Measurements from ENCODE around the gene TLE4.

The TLE4 gene

GRCh38 chr9:79688363-79688762, 116.6 kb downstream of the TLE4 start:
- Histone ChIP-seq H3K36me3 (ENCODE audit: control insufficient read depth in 4 of 4, insufficient read depth in 4 of 4, low read length in 3 of 4) (peaks cover 0 to 5% (median 0%) of the 10 kb centered on the region in 4 experiments), H3K27ac (ENCODE audit: insufficient read depth in 1 of 2, low read depth in 1 of 2, low read length in 2 of 2, poor library complexity in 1 of 2, severe bottlenecking in 2 of 2) (no peak overlapping the region), H3K27me3 (replicated peaks in 2 of 5; ENCODE audit: control insufficient read depth in 4 of 5, insufficient read depth in 5 of 5, low read length in 4 of 5) (no peaks in the 10 kb centered on the region), H3K4me1 (ENCODE audit: control extremely low read depth in 1 of 4, control insufficient read depth in 4 of 4, insufficient read depth in 4 of 4, low read length in 3 of 4) (peaks cover 5 to 28% (median 17%) of the 10 kb centered on the region in 4 experiments), H3K4me3 (ENCODE audit: control insufficient read depth in 1 of 7, extremely low read depth in 1 of 7, insufficient read depth in 4 of 7, low read depth in 2 of 7, low read length in 6 of 7) (no peak overlapping the region), H3K9me3 (ENCODE audit: control extremely low read depth in 1 of 5, control insufficient read depth in 4 of 5, insufficient read depth in 2 of 5, low read depth in 1 of 5, low read length in 4 of 5) (peaks cover 0 to 2% (median 0%) of the 10 kb centered on the region in 5 experiments)
- no CpG with 5 or more reads among the region's 4 CpGs for WGBS (ENCODE audit: insufficient coverage)
- no peak for DNase-seq
- CTCF ChIA-PET = interaction anchor here (1.2 kb wide), 1 partner anchor 12 kb away, joined by 3 read pairs; no protein-coding TSS in a partner anchor
- POLR2A ChIA-PET = no interaction called here

- POLR2A ChIA-PET = no interaction called here
- H3K36me3 ChIP-seq (ENCODE audit: control insufficient read depth in 4 of 4, insufficient read depth in 4 of 4, low read length in 3 of 4) = peaks cover 0 to 5% (median 0%) of the 10 kb centered on the region in 4 experiments
- no peak overlapping the region for H3K27ac ChIP-seq (ENCODE audit: insufficient read depth in 1 of 2, low read depth in 1 of 2, low read length in 2 of 2, poor library complexity in 1 of 2, severe bottlenecking in 2 of 2)
- H3K9me3 ChIP-seq (ENCODE audit: control extremely low read depth in 1 of 5, control insufficient read depth in 4 of 5, insufficient read depth in 2 of 5, low read depth in 1 of 5, low read length in 4 of 5) = peaks cover 0 to 2% (median 0%) of the 10 kb centered on the region in 5 experiments
- no peaks in the 10 kb centered on the region for H3K27me3 ChIP-seq (replicated peaks in 2 of 5; ENCODE audit: control insufficient read depth in 4 of 5, insufficient read depth in 5 of 5, low read length in 4 of 5)
- no peak for DNase-seq
- 89% methylated on average over 3 of the region's 4 CpGs for WGBS (ENCODE audit: insufficient coverage)
- no peak overlapping the region for H3K4me3 ChIP-seq (ENCODE audit: control insufficient read depth in 1 of 7, extremely low read depth in 1 of 7, insufficient read depth in 4 of 7, low read depth in 2 of 7, low read length in 6 of 7)
- peaks cover 5 to 28% (median 17%) of the 10 kb centered on the region in 4 experiments for H3K4me1 ChIP-seq (ENCODE audit: control extremely low read depth in 1 of 4, control insufficient read depth in 4 of 4, insufficient read depth in 4 of 4, low read length in 3 of 4)
- CTCF ChIA-PET = interaction anchor here (0.6 kb wide), 1 partner anchor 64 kb away, joined by 3 read pairs; no protein-coding TSS in a partner anchor
Measured at GRCh38 chr9:79689576-79689975, 117.8 kb downstream of the TLE4 start.

GRCh38 chr9:79691496-79691895, 119.7 kb downstream of the TLE4 start:
- no peak for DNase-seq
- 100% methylated on average over 3 of the region's 5 CpGs for WGBS (ENCODE audit: insufficient coverage)

GRCh38 chr9:79692857-79693571, 121.2 kb downstream of the TLE4 start:
- no peak for DNase-seq
- peaks cover 0 to 3% (median 0%) of the 10 kb centered on the region in 4 experiments for H3K36me3 ChIP-seq (ENCODE audit: control insufficient read depth in 4 of 4, insufficient read depth in 4 of 4, low read length in 3 of 4)
- H3K27ac ChIP-seq (ENCODE audit: insufficient read depth in 1 of 2, low read depth in 1 of 2, low read length in 2 of 2, poor library complexity in 1 of 2, severe bottlenecking in 2 of 2) = no peak overlapping the region
- 100% methylated on average over 3 of the region's 7 CpGs for WGBS (ENCODE audit: insufficient coverage)
- H3K4me1 ChIP-seq (ENCODE audit: control extremely low read depth in 1 of 4, control insufficient read depth in 4 of 4, insufficient read depth in 4 of 4, low read length in 3 of 4) = peaks cover 0 to 15% (median 8%) of the 10 kb centered on the region in 4 experiments
- CTCF ChIA-PET = no interaction called here
- no peak overlapping the region for H3K4me3 ChIP-seq (ENCODE audit: control insufficient read depth in 1 of 7, extremely low read depth in 1 of 7, insufficient read depth in 4 of 7, low read depth in 2 of 7, low read length in 6 of 7)
- H3K9me3 ChIP-seq (ENCODE audit: control extremely low read depth in 1 of 5, control insufficient read depth in 4 of 5, insufficient read depth in 2 of 5, low read depth in 1 of 5, low read length in 4 of 5) = no peaks in the 10 kb centered on the region
- H3K27me3 ChIP-seq (replicated peaks in 2 of 5; ENCODE audit: control insufficient read depth in 4 of 5, insufficient read depth in 5 of 5, low read length in 4 of 5) = no peaks in the 10 kb centered on the region
- POLR2A ChIA-PET = no interaction called here

More at GRCh38 chr9:79691496-79691895, 119.7 kb downstream of the TLE4 start:
- POLR2A ChIA-PET = no interaction called here
- Histone ChIP-seq H3K4me1 (ENCODE audit: control extremely low read depth in 1 of 4, control insufficient read depth in 4 of 4, insufficient read depth in 4 of 4, low read length in 3 of 4) (peaks cover 5 to 30% (median 20%) of the 10 kb centered on the region in 4 experiments), H3K36me3 (ENCODE audit: control insufficient read depth in 4 of 4, insufficient read depth in 4 of 4, low read length in 3 of 4) (peaks cover 0 to 5% (median 0%) of the 10 kb centered on the region in 4 experiments), H3K4me3 (ENCODE audit: control insufficient read depth in 1 of 7, extremely low read depth in 1 of 7, insufficient read depth in 4 of 7, low read depth in 2 of 7, low read length in 6 of 7) (no peak overlapping the region), H3K27me3 (replicated peaks in 2 of 5; ENCODE audit: control insufficient read depth in 4 of 5, insufficient read depth in 5 of 5, low read length in 4 of 5) (no peaks in the 10 kb centered on the region), H3K27ac (ENCODE audit: insufficient read depth in 1 of 2, low read depth in 1 of 2, low read length in 2 of 2, poor library complexity in 1 of 2, severe bottlenecking in 2 of 2) (no peak overlapping the region), H3K9me3 (ENCODE audit: control extremely low read depth in 1 of 5, control insufficient read depth in 4 of 5, insufficient read depth in 2 of 5, low read depth in 1 of 5, low read length in 4 of 5) (peaks cover 0 to 2% (median 0%) of the 10 kb centered on the region in 5 experiments)
- CTCF ChIA-PET = no interaction called here

- Histone ChIP-seq H3K4me3 (ENCODE audit: control insufficient read depth in 1 of 7, extremely low read depth in 1 of 7, insufficient read depth in 4 of 7, low read depth in 2 of 7, low read length in 6 of 7) (no peak overlapping the region), H3K27ac (ENCODE audit: insufficient read depth in 1 of 2, low read depth in 1 of 2, low read length in 2 of 2, poor library complexity in 1 of 2, severe bottlenecking in 2 of 2) (no peak overlapping the region), H3K4me1 (ENCODE audit: control extremely low read depth in 1 of 4, control insufficient read depth in 4 of 4, insufficient read depth in 4 of 4, low read length in 3 of 4) (peaks cover 0 to 13% (median 7%) of the 10 kb centered on the region in 4 experiments), H3K27me3 (replicated peaks in 2 of 5; ENCODE audit: control insufficient read depth in 4 of 5, insufficient read depth in 5 of 5, low read length in 4 of 5) (no peaks in the 10 kb centered on the region), H3K36me3 (ENCODE audit: control insufficient read depth in 4 of 4, insufficient read depth in 4 of 4, low read length in 3 of 4) (peaks cover 0 to 3% (median 0%) of the 10 kb centered on the region in 4 experiments), H3K9me3 (ENCODE audit: control extremely low read depth in 1 of 5, control insufficient read depth in 4 of 5, insufficient read depth in 2 of 5, low read depth in 1 of 5, low read length in 4 of 5) (no peaks in the 10 kb centered on the region)
- ChIA-PET CTCF (no interaction called here), POLR2A (no interaction called here)
- no peak for DNase-seq
- 100% methylated on average over 2 of the region's 5 CpGs for WGBS (ENCODE audit: insufficient coverage)
Measured at GRCh38 chr9:79693750-79694149, 122.0 kb downstream of the TLE4 start.

GRCh38 chr9:79694208-79694607, 122.4 kb downstream of the TLE4 start:
- no peak overlapping the region for H3K4me3 ChIP-seq (ENCODE audit: control insufficient read depth in 1 of 7, extremely low read depth in 1 of 7, insufficient read depth in 4 of 7, low read depth in 2 of 7, low read length in 6 of 7)
- no peaks in the 10 kb centered on the region for H3K27me3 ChIP-seq (replicated peaks in 2 of 5; ENCODE audit: control insufficient read depth in 4 of 5, insufficient read depth in 5 of 5, low read length in 4 of 5)
- peaks cover 0 to 3% (median 0%) of the 10 kb centered on the region in 4 experiments for H3K36me3 ChIP-seq (ENCODE audit: control insufficient read depth in 4 of 4, insufficient read depth in 4 of 4, low read length in 3 of 4)
- ChIA-PET POLR2A (no interaction called here), CTCF (interaction anchor here (1.6 kb wide), 1 partner anchor 10 kb away, joined by 4 read pairs; no protein-coding TSS in a partner anchor)
- H3K4me1 ChIP-seq (ENCODE audit: control extremely low read depth in 1 of 4, control insufficient read depth in 4 of 4, insufficient read depth in 4 of 4, low read length in 3 of 4) = peaks cover 0 to 8% (median 5%) of the 10 kb centered on the region in 4 experiments
- DNase-seq = no peak
- WGBS (ENCODE audit: insufficient coverage) = no CpG with 5 or more reads among the region's 2 CpGs
- no peaks in the 10 kb centered on the region for H3K9me3 ChIP-seq (ENCODE audit: control extremely low read depth in 1 of 5, control insufficient read depth in 4 of 5, insufficient read depth in 2 of 5, low read depth in 1 of 5, low read length in 4 of 5)
- H3K27ac ChIP-seq (ENCODE audit: insufficient read depth in 1 of 2, low read depth in 1 of 2, low read length in 2 of 2, poor library complexity in 1 of 2, severe bottlenecking in 2 of 2) = no peak overlapping the region

- H3K4me1 ChIP-seq (ENCODE audit: control extremely low read depth in 1 of 4, control insufficient read depth in 4 of 4, insufficient read depth in 4 of 4, low read length in 3 of 4) = peaks cover 0 to 7% (median 2%) of the 10 kb centered on the region in 4 experiments
- DNase-seq = no peak
- no peaks in the 10 kb centered on the region for H3K9me3 ChIP-seq (ENCODE audit: control extremely low read depth in 1 of 5, control insufficient read depth in 4 of 5, insufficient read depth in 2 of 5, low read depth in 1 of 5, low read length in 4 of 5)
- peaks cover 0 to 3% (median 0%) of the 10 kb centered on the region in 4 experiments for H3K36me3 ChIP-seq (ENCODE audit: control insufficient read depth in 4 of 4, insufficient read depth in 4 of 4, low read length in 3 of 4)
- H3K27me3 ChIP-seq (replicated peaks in 2 of 5; ENCODE audit: control insufficient read depth in 4 of 5, insufficient read depth in 5 of 5, low read length in 4 of 5) = no peaks in the 10 kb centered on the region
- POLR2A ChIA-PET = no interaction called here
- H3K4me3 ChIP-seq (ENCODE audit: control insufficient read depth in 1 of 7, extremely low read depth in 1 of 7, insufficient read depth in 4 of 7, low read depth in 2 of 7, low read length in 6 of 7) = no peak overlapping the region
- WGBS (ENCODE audit: insufficient coverage) = no CpG with 5 or more reads among the region's 1 CpG
- CTCF ChIA-PET = interaction anchor here (0.6 to 1.6 kb wide), 2 partner anchors 11 to 434 kb away, joined by 3 to 4 read pairs; no protein-coding TSS in a partner anchor
- H3K27ac ChIP-seq (ENCODE audit: insufficient read depth in 1 of 2, low read depth in 1 of 2, low read length in 2 of 2, poor library complexity in 1 of 2, severe bottlenecking in 2 of 2) = no peak overlapping the region
Measured at GRCh38 chr9:79694676-79695400, 123.1 kb downstream of the TLE4 start.
